Adrenal gland (tissue), 12 donors: ENCODE results near the gene MICOS13. TPM values are rescaled to one million over a fixed set of nuclear protein-coding genes. Genes with fewer than 3 reads are reported as not detected.

ENCODE experiments used
- DNase-seq, 7 donors: peaks; one replicate each; pipeline ENCODE4 v3.0.0-alpha.2; 2019 to 2020
- H3K27ac ChIP-seq, 5 donors: fragments of 200-600 bp; sonication (generic) in 4 of 5; 1 replicate in 3 of 5; 2 replicates in 2 of 5; pipeline versions ENCODE4 v1.5.1 to v1.8.0; 2016 to 2020; ENCODE audit warnings: mild to moderate bottlenecking in 1 of 5
- H3K27me3 ChIP-seq: fragments of 200-600 bp; 2 replicates; pipeline ENCODE4 v1.8.0; 2021
- H3K36me3 ChIP-seq, 2 donors: fragments of 200-600 bp; replicated peaks in 1 of 2; 1 replicate in 1 of 2; 2 replicates in 1 of 2; pipeline versions ENCODE4 v1.5.1 to v1.8.0; 2018 to 2022
- H3K4me1 ChIP-seq, 2 donors: fragments of 200-600 bp; replicated peaks in 1 of 2; 1 replicate in 1 of 2; 2 replicates in 1 of 2; pipeline versions ENCODE4 v1.5.1 to v1.8.0; 2018 to 2021
- H3K4me3 ChIP-seq, 4 donors: fragments of 200-600 bp; sonication (generic) in 3 of 4; one replicate each; pipeline ENCODE4 v1.5.1; 2016 to 2018
- H3K9me3 ChIP-seq, 3 donors: fragments of 200-600 bp; sonication (generic) in 1 of 3; replicated peaks in 1 of 3; 1 replicate in 2 of 3; 2 replicates in 1 of 3; pipeline versions ENCODE4 v1.5.1 to v1.8.0; 2016 to 2021
- POLR2A ChIP-seq, 2 donors: fragments of 450-650 bp; IDR thresholded peaks; one replicate each; pipeline ENCODE4 v1.6.1; 2017; ENCODE audit warnings: antibody characterized with exemption in 2 of 2, mild to moderate bottlenecking in 2 of 2, moderate library complexity in 1 of 2
- WGBS, 4 donors: extraction: QIAGEN DNeasy Blood & Tissue Kit in 2 of 4; methylation state at CpG; one replicate each; pipeline versions ENCODE4 v1.1.5 to v1.1.7; 2013 to 2017; 5-methylcytosine and 5-hydroxymethylcytosine counted together
- intact Hi-C, 2 donors: fragments of 100-400 bp; cut with DNase I; formaldehyde crosslinking; loops; one replicate each; pipeline versions ENCODE4 v1.14.1 to v1.15.0; 2022 to 2023
- polyA plus RNA-seq, 3 donors: library from polyadenylated mRNA; stranded (reverse); fragments of 200-250 nt in 2 of 3; fragments of 350-450 nt in 1 of 3; fragmentation: Illumina TruSeq in 1 of 3; extraction: RNeasy Lipid Tissue Mini Kit (QIAGEN cat#74804) in 1 of 3; gene quantifications; one replicate each; pipeline ENCODE4 v1.2.3, GENCODE V29; 2013 to 2014
- total RNA-seq, 9 donors: library from RNA; depleted of rRNA in 4 of 9; stranded (reverse); fragments of >200 nt in 4 of 9; fragments of 120-200 nt in 1 of 9; fragmentation: NEBNext Ultra II Directional in 1 of 9; extraction: Animal tissue kit (Norgen Biotek cat#: 25700) in 1 of 9; gene quantifications; one replicate each; pipeline versions ENCODE4 v1.1.0 to v1.2.4, GENCODE V29; 2013 to 2023
- TF ChIP-seq, protein P1 (sequence below), 6 experiments: fragments of 450-650 bp in 4 of 6; fragments of 200-600 bp in 2 of 6; sonication (generic) in 1 of 6; IDR thresholded peaks; 1 replicate in 5 of 6; 2 replicates in 1 of 6; pipeline versions ENCODE4 v1.5.1 to v1.8.0; 2016 to 2021; ENCODE audit warnings: antibody characterized with exemption in 6 of 6, mild to moderate bottlenecking in 2 of 6, moderate library complexity in 1 of 6
- donor health status: healthy with polysubstance abuse.
- donor health status: Bipolar disorder and iron deficiency.
- donor health status: DM: yes; HTN: yes; CAD: no.
- donor health status: DM: no; HTN: no; CAD: no.
- donor health status: DM: no; HTN: no; CAD: no.
- donor health status: DM: yes; HTN: yes; CAD: no.

The MICOS13 gene
- total and polyA plus RNA-seq, 12 donors: 23.4 to 211 (median 66.2) TPM

GRCh38 chr19:5667751-5668271 lies 12.5 kb downstream of the MICOS13 start:
- Histone ChIP-seq H3K4me3 (no peak overlapping the region), H3K36me3 (peaks cover 0 to 73% of the 10 kb centered on the region in 2 donors), H3K9me3 (no peaks in the 10 kb centered on the region), H3K27me3 (no peaks in the 10 kb centered on the region), H3K27ac (no peak overlapping the region), H3K4me1 (peaks cover 0 to 9% of the 10 kb centered on the region in 2 donors)
- intact Hi-C loops: loop anchor here in 1 of 2 donors (10.0 kb wide), 1 partner anchor 53 kb away; no protein-coding TSS in a partner anchor
- WGBS, 4 donors: 82 to 92% (median 83%) methylated on average over 14 to 22 of the region's 22 CpGs; no CpG with 5 or more reads in 1 of the 4 donors
- DNase-seq: no peak
- TF ChIP-seq, protein P1, sequence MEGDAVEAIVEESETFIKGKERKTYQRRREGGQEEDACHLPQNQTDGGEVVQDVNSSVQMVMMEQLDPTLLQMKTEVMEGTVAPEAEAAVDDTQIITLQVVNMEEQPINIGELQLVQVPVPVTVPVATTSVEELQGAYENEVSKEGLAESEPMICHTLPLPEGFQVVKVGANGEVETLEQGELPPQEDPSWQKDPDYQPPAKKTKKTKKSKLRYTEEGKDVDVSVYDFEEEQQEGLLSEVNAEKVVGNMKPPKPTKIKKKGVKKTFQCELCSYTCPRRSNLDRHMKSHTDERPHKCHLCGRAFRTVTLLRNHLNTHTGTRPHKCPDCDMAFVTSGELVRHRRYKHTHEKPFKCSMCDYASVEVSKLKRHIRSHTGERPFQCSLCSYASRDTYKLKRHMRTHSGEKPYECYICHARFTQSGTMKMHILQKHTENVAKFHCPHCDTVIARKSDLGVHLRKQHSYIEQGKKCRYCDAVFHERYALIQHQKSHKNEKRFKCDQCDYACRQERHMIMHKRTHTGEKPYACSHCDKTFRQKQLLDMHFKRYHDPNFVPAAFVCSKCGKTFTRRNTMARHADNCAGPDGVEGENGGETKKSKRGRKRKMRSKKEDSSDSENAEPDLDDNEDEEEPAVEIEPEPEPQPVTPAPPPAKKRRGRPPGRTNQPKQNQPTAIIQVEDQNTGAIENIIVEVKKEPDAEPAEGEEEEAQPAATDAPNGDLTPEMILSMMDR (IDR thresholded peaks at IDR 0.05): no peak

- H3K4me3 ChIP-seq: no peak overlapping the region
- H3K27me3 ChIP-seq: no peaks in the 10 kb centered on the region
- DNase-seq: no peak
- no peaks in the 10 kb centered on the region for H3K9me3 ChIP-seq
- TF ChIP-seq, protein P1 (IDR thresholded peaks at IDR 0.05): no peak
- TF ChIP-seq POLR2A (IDR thresholded peaks at IDR 0.05): no peak
- H3K4me1 ChIP-seq: peaks cover 0 to 9% of the 10 kb centered on the region in 2 donors
- intact Hi-C loops: loop anchor here in 1 of 2 donors (10.0 kb wide), 1 partner anchor 52 kb away; no protein-coding TSS in a partner anchor
- peak overlapping the region in 1 of 5 donors; percentile 24 for H3K27ac ChIP-seq
- 85 to 87% (median 86%) methylated on average over 23 to 26 of the region's 26 CpGs for WGBS, 4 donors
- H3K36me3 ChIP-seq: peaks cover 0 to 80% of the 10 kb centered on the region in 2 donors
These were observed 13.2 kb downstream of the MICOS13 start for GRCh38 chr19:5666921-5667610.

DNA sequence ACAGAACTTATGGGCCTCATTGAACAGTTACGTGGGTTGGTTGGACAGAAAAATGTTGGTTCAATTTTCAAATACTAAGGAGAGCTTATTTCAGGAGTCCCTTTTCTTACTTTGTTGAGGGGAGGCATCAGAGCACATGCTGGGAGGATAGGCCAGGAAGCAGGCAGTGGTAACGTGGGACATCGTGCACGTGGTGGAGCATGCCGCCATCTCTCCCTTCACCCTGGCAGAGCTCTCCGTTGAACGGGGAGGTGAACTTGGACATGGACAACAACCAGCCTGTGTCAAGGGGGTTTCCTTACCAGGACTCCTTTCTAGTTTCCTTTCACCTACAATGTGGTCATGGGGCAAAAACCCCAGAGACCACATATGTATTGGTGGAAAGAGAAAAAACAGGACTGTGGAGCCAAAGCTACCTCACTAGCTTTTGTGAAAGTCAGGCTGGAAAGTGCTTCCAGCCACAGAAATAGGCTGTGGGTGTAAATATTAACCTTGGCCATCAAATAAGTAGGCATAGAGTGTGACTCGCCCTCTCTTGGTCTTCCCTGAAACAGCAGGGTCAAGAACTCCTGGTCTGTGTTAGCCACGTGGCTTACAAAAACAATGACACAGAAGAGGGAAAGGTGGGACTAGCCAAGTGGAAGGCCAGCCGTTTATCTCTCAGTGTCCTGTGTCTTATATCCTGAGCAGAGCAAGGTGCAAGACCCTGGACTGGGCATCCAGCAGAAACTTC lies 14.4 kb downstream of the MICOS13 start:
- no peak overlapping the region for H3K4me3 ChIP-seq
- H3K4me1 ChIP-seq: peaks cover 0 to 9% of the 10 kb centered on the region in 2 donors
- WGBS, 4 donors: 67 to 73% (median 71%) methylated on average over 10 of the region's 10 CpGs
- H3K27me3 ChIP-seq: no peaks in the 10 kb centered on the region
- H3K27ac ChIP-seq: peak overlapping the region in 3 of 5 donors; percentile 17 to 40 (median 24)
- intact Hi-C loops: loop anchor here in 1 of 2 donors (10.0 kb wide), 1 partner anchor 51 kb away; no protein-coding TSS in a partner anchor
- TF ChIP-seq, protein P1 (IDR thresholded peaks at IDR 0.05): peak in 5 of 6 experiments; percentile 8 to 42 (median 31)
- no peak for TF ChIP-seq POLR2A (IDR thresholded peaks at IDR 0.05)
- H3K9me3 ChIP-seq: no peaks in the 10 kb centered on the region
- DNase-seq: peak in 2 of 7 donors; percentile 69 to 77
- H3K36me3 ChIP-seq: peaks cover 0 to 92% of the 10 kb centered on the region in 2 donors

DNA sequence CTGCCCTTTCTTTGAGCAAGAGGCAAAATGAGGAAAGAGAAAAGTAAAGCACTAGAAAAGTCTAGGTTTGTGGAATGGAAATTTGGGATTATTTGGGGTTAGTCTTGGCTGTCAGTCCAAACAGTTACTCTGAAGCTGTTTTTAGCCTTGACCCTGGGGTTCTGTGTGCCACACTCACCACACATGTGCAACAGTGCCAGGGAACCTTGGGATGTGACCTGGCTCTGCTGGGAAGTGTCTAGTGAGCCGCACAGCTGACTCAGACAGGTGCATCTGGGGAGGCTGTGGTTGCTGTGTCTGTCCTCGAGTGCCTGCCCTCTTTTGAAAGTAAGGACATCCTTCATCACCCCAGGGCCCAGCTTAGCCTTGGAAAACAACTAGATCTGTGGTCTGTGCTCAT lies 15.8 kb downstream of the MICOS13 start:
- peaks cover 0 to 9% of the 10 kb centered on the region in 2 donors for H3K4me1 ChIP-seq
- H3K4me3 ChIP-seq: no peak overlapping the region
- intact Hi-C loops: loop anchor here in 1 of 2 donors (10.0 kb wide), 1 partner anchor 50 kb away; no protein-coding TSS in a partner anchor
- H3K27ac ChIP-seq: peak overlapping the region in 3 of 5 donors; percentile 1 to 69 (median 56)
- peaks cover 0 to 100% of the 10 kb centered on the region in 2 donors for H3K36me3 ChIP-seq
- H3K9me3 ChIP-seq: no peaks in the 10 kb centered on the region
- H3K27me3 ChIP-seq: no peaks in the 10 kb centered on the region
- 33 to 46% (median 39%) methylated on average over 1 to 2 of the region's 2 CpGs for WGBS, 4 donors
- TF ChIP-seq, protein P1 (IDR thresholded peaks at IDR 0.05): no peak
- TF ChIP-seq POLR2A (IDR thresholded peaks at IDR 0.05): no peak
- DNase-seq: peak in 5 of 7 donors; percentile 63 to 82 (median 76)
